Naive B cell (primary cell): ENCODE measurements around the gene CRADD. TPM values are rescaled to one million over a fixed set of nuclear protein-coding genes. Genes with fewer than 3 reads are reported as not detected.
A peak's percentile ranks its signal among the peaks of the same experiment; 100 is the strongest.

ENCODE experiments used
- ATAC-seq, 2 donors: fragments of 150-1000 bp; cut with Tn5 transposase; 2 replicates each; pipeline ENCODE4 v1.10.0; 2021; ENCODE audit warnings: low read depth in 2 of 2, mild to moderate bottlenecking in 2 of 2, moderate library complexity in 2 of 2
- DNase-seq: peaks from one replicate; pipeline ENCODE4 v3.0.0; 2022
- H3K27ac Mint-ChIP-seq, 6 donors: one replicate each; pipeline ENCODE4 v1.8.0; 2020 to 2022; ENCODE audit warnings: mild to moderate bottlenecking in 6 of 6, mixed read lengths in 6 of 6, moderate library complexity in 5 of 6, inconsistent platforms in 2 of 6
- H3K27me3 Mint-ChIP-seq, 3 donors: one replicate each; pipeline ENCODE4 v1.8.0; 2021 to 2022; ENCODE audit warnings: mixed read lengths in 3 of 3, mild to moderate bottlenecking in 1 of 3
- H3K36me3 Mint-ChIP-seq, 2 donors: one replicate each; pipeline ENCODE4 v1.8.0; 2020 to 2022; ENCODE audit warnings: mixed read lengths in 2 of 2, inconsistent platforms in 1 of 2, mild to moderate bottlenecking in 1 of 2
- H3K4me1 Mint-ChIP-seq, 3 donors: one replicate each; pipeline ENCODE4 v1.8.0; 2020 to 2022; ENCODE audit warnings: mixed read lengths in 3 of 3, inconsistent platforms in 1 of 3, mild to moderate bottlenecking in 1 of 3, moderate library complexity in 1 of 3
- H3K4me3 Mint-ChIP-seq, 8 donors: one replicate each; pipeline ENCODE4 v1.8.0; 2020 to 2022; ENCODE audit warnings: mild to moderate bottlenecking in 8 of 8, mixed read lengths in 8 of 8, moderate library complexity in 8 of 8, inconsistent platforms in 2 of 8
- H3K9me3 Mint-ChIP-seq, 7 donors: one replicate each; pipeline ENCODE4 v1.8.0; 2020 to 2022; ENCODE audit warnings: mixed read lengths in 7 of 7, mild to moderate bottlenecking in 5 of 7, inconsistent platforms in 2 of 7, moderate library complexity in 1 of 7
- polyA plus RNA-seq, 6 donors: library from polyadenylated mRNA; unstranded; fragments of 300-500 nt; fragmentation: Illumina TruSeq; gene quantifications; one replicate each; pipeline ENCODE4 v1.2.3, GENCODE V29; 2021; ENCODE audit warnings: low read depth in 6 of 6

CRADD gene
- polyA plus RNA-seq, 6 donors from 2014 or later, result 11.1 to 21.1 (median 11.1) TPM

DNA sequence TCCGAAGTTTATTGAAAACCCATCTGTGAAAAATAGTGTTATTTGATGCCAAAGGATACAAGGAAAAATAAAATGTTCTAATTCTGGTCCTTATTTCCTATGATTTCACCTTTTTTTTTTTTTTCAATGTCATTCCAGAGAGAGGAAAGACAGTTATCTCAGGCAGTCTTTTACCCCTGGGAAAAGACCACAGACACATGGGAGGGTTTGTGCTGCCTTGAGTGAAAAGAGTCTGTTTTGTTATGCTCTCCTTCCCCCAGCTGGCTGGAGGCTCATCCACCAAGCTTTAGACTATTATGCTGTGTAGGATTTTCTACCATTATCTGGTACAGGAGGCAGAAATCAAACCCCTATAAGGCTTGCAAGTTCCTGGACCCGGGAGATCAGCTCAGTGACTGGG lies 151.8 kb downstream of the CRADD start:
- Mint-ChIP-seq H3K27me3 (no peaks in the 10 kb centered on the region), H3K9me3 (no peaks in the 10 kb centered on the region), H3K27ac (no peak overlapping the region), H3K4me3 (no peak overlapping the region), H3K4me1 (peaks cover 0 to 6% (median 0%) of the 10 kb centered on the region in 3 donors), H3K36me3 (no peaks in the 10 kb centered on the region)
- DNase-seq (no peak), ATAC-seq (no peak)

DNA sequence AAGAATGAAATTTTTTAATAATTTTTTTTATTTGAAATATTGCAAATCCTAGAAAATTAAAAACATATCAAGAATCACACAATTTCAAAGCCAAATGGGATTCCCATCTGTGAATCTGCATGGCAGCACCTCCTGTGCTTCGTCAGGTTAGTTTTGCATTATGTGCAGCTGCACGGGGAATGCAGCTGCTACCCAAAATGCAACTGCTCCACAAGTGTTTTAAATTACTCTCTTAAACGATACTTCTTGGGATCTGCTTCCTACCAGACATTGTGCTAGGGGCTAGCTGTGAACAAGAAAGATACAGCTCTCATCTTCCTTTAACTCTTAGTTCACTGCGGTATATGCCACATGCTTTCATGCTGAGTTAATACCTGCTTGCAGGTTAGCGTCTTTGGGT lies 154.2 kb downstream of the CRADD start:
- Mint-ChIP-seq H3K9me3 (no peaks in the 10 kb centered on the region), H3K4me1 (peaks cover 0 to 6% (median 0%) of the 10 kb centered on the region in 3 donors), H3K36me3 (no peaks in the 10 kb centered on the region), H3K27ac (peak overlapping the region in 1 of 6 donors; percentile 63), H3K4me3 (no peak overlapping the region), H3K27me3 (no peaks in the 10 kb centered on the region)
- no peak for ATAC-seq
- DNase-seq, result no peak

DNA sequence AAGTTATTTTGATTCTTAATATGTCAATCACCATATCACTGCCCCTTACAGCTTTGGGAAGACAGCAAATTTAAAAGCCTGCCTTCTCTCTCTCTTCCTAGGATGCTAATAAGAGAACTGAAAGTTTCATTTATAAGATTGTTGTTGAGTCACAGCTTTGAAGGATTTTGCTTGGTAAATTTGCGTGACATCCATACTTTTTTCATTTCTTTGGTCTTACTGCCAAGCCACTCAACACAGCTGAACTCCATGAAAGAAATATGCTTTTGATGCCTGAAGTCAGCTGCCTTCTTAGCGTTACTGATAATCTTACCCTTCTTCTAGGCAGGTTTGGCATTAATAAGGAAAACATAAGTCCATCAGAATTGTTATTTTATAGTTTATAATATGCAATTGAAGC lies 155.0 kb downstream of the CRADD start:
- ATAC-seq (no peak), DNase-seq (no peak)
- Mint-ChIP-seq H3K27ac (peak overlapping the region in 1 of 6 donors; percentile 63), H3K4me3 (no peak overlapping the region), H3K9me3 (no peaks in the 10 kb centered on the region), H3K36me3 (no peaks in the 10 kb centered on the region), H3K4me1 (peaks cover 0 to 6% (median 0%) of the 10 kb centered on the region in 3 donors), H3K27me3 (no peaks in the 10 kb centered on the region)

DNA sequence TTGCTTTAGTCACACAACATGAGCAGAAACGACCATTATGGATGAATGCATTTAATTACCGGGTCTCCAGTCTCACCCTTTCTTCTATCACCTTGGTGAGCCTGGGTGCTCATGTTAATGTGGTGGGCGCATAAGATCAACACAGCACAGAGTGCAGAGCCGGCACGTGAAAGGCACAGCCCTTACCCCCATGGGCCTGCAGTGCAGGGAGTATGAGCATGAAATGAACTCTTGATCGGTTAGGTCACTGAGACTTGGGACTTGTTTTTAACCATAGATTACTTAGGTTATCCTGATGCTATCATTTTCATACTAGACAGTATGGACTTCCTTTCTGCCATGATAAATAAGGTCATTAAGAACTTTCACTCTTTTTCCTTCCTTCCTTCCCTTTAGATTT lies 156.8 kb downstream of the CRADD start:
- DNase-seq (no peak), ATAC-seq (no peak)
- Mint-ChIP-seq H3K27me3 (no peaks in the 10 kb centered on the region), H3K4me1 (peaks cover 0 to 3% (median 0%) of the 10 kb centered on the region in 3 donors), H3K4me3 (no peak overlapping the region), H3K27ac (peak overlapping the region in 1 of 6 donors; percentile 34), H3K36me3 (peaks cover under 1 to 9% of the 10 kb centered on the region in 2 donors), H3K9me3 (no peaks in the 10 kb centered on the region)

DNA sequence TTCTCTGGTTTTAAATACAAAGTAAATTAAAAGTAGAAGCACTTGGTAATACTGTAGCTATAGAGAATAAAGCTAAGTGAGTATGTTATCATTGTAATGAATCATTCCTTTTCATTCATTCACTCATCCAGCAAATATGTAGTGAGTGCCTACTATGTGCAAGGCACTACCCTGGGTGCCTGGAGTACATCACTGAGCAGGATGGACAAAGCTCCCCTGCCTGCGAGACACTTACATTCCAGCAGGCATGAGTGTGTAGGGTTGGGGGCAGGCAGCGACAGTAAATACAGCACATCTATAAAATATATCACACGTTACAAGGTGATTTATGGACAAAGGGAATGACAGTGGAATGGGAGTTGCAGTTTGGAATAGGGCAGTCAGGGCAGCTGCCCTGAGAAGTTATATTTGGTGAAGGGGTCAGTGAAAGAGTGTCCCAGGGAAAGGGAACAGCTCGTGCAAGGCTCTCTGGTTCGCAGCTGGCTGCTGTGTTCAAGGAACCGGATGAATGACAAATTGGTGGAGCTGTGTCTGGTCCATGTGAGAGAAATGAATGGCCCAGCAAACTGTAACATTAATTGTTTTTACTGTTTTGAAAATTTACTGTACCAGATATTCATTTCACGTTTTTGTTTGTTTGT lies 159.6 kb downstream of the CRADD start:
- no peak overlapping the region for H3K27ac Mint-ChIP-seq
- no peak for ATAC-seq
- H3K36me3 Mint-ChIP-seq, result peaks cover 10 to 14% of the 10 kb centered on the region in 2 donors
- H3K9me3 Mint-ChIP-seq, result no peaks in the 10 kb centered on the region
- no peaks in the 10 kb centered on the region for H3K27me3 Mint-ChIP-seq
- H3K4me1 Mint-ChIP-seq, result peaks cover 0 to under 1% (median 0%) of the 10 kb centered on the region in 3 donors
- peak overlapping the region in 1 of 8 donors; percentile 5 for H3K4me3 Mint-ChIP-seq
- DNase-seq, result no peak

DNA sequence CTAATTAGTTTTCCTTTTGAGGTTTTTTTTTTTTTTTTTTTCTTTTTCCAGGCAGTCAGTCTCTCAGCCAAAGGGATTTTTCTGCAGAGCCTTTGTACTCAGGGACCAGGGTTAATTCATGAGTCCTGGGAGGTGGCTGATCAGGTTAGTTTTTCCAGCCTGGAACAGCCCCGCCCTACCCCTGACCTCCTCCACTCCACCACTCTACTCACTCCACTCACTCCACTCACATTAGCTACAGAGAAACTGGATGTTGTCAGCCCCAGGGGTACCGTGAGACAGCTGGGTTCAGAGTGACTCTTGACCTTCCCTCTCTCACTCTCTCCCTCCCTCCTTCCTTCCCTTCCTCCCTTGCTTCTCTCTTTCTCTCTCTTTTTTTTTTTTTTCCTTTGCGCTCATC lies 161.0 kb downstream of the CRADD start:
- Mint-ChIP-seq H3K4me3 (no peak overlapping the region), H3K36me3 (peaks cover 13 to 14% of the 10 kb centered on the region in 2 donors), H3K9me3 (no peaks in the 10 kb centered on the region), H3K27me3 (no peaks in the 10 kb centered on the region), H3K4me1 (no peaks in the 10 kb centered on the region), H3K27ac (no peak overlapping the region)
- DNase-seq (no peak), ATAC-seq (no peak)

DNA sequence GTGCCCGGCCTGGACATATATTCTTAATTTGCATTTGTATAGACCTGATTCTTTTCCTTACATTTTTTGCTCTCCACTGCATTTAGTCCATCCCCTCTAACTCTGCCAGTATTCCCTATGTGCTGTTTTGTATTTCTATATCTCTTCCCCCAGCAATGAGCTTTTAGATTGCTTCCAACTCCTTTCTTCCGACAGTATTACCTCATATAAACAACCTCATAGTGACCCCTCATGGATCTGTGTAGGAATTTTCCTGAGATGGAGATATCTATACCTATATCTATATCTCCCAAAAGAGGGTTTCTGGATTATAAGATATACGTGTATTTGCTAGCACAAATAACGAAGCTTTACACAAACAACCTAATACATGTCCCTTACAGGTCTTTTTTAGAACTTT lies 161.9 kb downstream of the CRADD start:
- ATAC-seq, result no peak
- no peak overlapping the region for H3K4me3 Mint-ChIP-seq
- no peak overlapping the region for H3K27ac Mint-ChIP-seq
- peaks cover 13 to 14% of the 10 kb centered on the region in 2 donors for H3K36me3 Mint-ChIP-seq
- DNase-seq, result no peak
- no peaks in the 10 kb centered on the region for H3K4me1 Mint-ChIP-seq
- H3K27me3 Mint-ChIP-seq, result no peaks in the 10 kb centered on the region
- H3K9me3 Mint-ChIP-seq, result no peaks in the 10 kb centered on the region

DNA sequence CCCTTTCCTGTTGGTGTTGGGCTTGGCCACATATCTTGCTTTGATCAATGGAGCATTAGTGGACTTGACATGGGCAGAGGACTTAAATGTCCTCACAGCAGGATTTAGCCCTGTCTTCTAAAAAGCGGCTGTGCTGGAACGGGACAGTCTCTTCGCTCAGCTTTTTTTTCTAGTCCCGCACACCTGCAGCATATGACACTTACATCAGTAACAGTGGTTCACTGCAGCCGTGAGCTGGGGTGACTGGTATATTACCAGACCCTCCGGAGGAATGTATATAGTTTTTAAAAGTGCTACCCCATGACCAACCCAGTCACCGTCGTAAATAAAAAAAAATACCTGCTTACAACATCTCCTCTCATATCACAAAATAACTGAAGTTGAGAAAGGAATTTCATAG lies 164.5 kb downstream of the CRADD start:
- peaks cover 0 to 4% (median 1%) of the 10 kb centered on the region in 3 donors for H3K4me1 Mint-ChIP-seq
- H3K4me3 Mint-ChIP-seq, result no peak overlapping the region
- H3K36me3 Mint-ChIP-seq, result peaks cover 13 to 14% of the 10 kb centered on the region in 2 donors
- H3K27me3 Mint-ChIP-seq, result no peaks in the 10 kb centered on the region
- no peak for DNase-seq
- no peak for ATAC-seq
- H3K9me3 Mint-ChIP-seq, result no peaks in the 10 kb centered on the region
- H3K27ac Mint-ChIP-seq, result no peak overlapping the region

DNA sequence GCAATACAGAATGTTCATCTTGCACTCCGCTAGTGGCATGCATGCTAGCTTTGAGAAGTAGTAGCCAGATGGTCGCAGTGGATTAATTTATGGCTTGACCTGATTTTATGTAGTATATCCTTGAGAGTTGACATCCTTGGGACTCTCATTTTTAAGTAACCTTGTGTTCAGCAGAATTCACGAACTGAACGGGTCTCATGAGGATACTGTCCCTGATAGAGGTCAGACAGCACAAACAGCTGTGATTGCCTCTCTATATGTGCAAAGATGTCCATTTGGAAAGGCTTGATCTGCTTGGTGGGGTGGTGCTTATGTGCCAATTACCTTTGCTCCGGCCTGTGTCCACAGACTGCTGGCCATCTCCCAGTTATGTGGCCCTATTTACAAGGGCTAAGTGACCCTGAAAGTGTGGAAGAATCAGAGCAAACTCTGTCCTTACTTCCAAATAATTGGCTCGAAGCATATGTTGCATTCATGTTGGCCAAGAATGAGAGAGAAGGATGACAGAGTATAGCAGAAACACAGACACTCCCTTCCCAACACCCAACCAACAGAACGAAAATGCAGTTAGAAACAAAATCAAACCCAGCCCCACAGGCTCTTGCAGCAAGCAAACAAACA lies 167.1 kb downstream of the CRADD start:
- peak overlapping the region in 1 of 6 donors; percentile 23 for H3K27ac Mint-ChIP-seq
- peaks cover 9 to 11% of the 10 kb centered on the region in 2 donors for H3K36me3 Mint-ChIP-seq
- peak overlapping the region in 1 of 8 donors; percentile 13 for H3K4me3 Mint-ChIP-seq
- no peaks in the 10 kb centered on the region for H3K27me3 Mint-ChIP-seq
- DNase-seq (no peak), ATAC-seq (no peak)
- H3K4me1 Mint-ChIP-seq, result peaks cover 21 to 25% (median 22%) of the 10 kb centered on the region in 3 donors
- H3K9me3 Mint-ChIP-seq, result peaks cover 0 to 10% (median 5%) of the 10 kb centered on the region in 7 donors

DNA sequence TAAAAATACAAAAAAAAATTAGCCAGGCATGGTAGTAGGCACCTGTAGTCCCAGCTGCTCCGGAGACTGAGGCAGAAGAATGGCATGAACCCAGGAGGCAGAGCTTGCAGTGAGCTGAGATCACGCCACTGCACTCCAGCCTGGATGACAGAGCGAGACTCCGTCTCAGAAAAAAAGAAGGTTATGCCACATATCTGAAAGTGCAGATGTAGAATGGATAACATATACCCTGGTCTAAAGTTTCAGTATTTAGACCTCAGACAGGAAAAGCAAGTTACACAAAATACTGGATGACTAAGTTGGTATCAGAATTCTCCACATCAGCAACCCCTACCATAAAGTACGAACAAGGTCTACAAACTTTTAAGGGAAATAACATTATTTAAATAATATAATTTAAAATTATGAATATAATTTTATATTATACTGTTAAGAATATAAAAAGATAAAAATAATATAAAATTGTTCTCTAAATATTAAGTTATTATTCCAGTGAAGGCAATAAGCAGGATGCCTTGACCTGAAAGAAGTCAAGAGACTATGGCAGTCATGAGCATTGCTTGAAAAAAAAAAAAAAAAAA lies 169.9 kb downstream of the CRADD start:
- H3K27ac Mint-ChIP-seq, result peak overlapping the region in 3 of 6 donors; percentile 53 to 81 (median 60)
- no peaks in the 10 kb centered on the region for H3K27me3 Mint-ChIP-seq
- H3K4me3 Mint-ChIP-seq, result peak overlapping the region in 3 of 8 donors; percentile 17 to 36 (median 32)

DNA sequence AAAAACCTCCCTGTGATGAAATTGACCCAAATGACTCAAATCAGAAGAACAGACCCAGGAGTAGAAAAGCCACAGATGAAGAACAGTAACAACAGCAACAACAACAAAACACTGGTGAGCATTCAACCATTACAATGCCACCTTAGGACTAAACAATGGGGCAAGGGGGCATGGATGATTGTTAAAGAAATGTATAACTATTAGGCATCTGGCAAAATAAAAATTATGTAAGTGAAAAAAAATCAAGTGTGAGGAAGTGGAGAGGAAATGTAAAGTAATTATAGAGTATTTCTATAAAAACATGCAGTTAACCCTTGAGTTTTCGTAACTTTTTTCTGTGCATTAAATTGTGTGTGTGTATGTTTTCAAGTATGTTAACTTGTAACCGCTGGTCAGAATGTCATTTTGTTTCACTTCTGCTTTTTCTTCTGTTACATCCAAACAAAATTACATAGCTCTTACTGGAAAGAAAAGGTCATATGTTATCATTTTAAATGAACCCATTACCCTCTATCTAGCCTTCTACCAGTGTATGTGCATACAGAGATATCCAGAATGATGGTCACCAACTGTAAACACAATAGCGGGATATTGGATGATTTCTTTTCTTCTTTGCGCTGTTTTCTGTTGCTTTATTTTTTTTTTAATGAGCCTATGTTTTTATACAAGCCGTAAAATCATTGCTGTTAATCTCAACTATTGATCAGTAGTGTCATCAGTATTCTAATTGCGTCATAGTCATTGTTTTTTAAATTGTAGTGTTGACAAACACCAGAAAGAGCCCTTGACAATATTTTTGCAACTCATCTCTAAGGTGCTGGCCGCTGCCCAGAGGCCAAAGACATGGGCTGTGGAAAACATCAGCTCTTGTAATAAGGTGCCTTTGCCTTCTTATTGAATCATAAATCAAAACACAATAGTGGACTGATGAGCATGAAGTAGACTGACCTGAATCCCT lies 170.6 kb downstream of the CRADD start:
- Mint-ChIP-seq H3K9me3 (peaks cover 0 to 10% (median 5%) of the 10 kb centered on the region in 7 donors), H3K36me3 (peaks cover 5 to 10% of the 10 kb centered on the region in 2 donors), H3K27ac (peak overlapping the region in 4 of 6 donors; percentile 5 to 81 (median 54)), H3K27me3 (no peaks in the 10 kb centered on the region), H3K4me1 (peaks cover 22 to 25% (median 24%) of the 10 kb centered on the region in 3 donors), H3K4me3 (peak overlapping the region in 6 of 8 donors; percentile 27 to 76 (median 58))
- DNase-seq, result peak; percentile 15
- ATAC-seq, result peak; percentile 60 to 61

More for the DNA sequence above, 169.9 kb downstream of the CRADD start:
- Mint-ChIP-seq H3K4me1 (peaks cover 22 to 25% (median 24%) of the 10 kb centered on the region in 3 donors), H3K36me3 (peaks cover 1 to 10% of the 10 kb centered on the region in 2 donors), H3K9me3 (peaks cover 0 to 10% (median 5%) of the 10 kb centered on the region in 7 donors)
- ATAC-seq, result no peak
- no peak for DNase-seq

DNA sequence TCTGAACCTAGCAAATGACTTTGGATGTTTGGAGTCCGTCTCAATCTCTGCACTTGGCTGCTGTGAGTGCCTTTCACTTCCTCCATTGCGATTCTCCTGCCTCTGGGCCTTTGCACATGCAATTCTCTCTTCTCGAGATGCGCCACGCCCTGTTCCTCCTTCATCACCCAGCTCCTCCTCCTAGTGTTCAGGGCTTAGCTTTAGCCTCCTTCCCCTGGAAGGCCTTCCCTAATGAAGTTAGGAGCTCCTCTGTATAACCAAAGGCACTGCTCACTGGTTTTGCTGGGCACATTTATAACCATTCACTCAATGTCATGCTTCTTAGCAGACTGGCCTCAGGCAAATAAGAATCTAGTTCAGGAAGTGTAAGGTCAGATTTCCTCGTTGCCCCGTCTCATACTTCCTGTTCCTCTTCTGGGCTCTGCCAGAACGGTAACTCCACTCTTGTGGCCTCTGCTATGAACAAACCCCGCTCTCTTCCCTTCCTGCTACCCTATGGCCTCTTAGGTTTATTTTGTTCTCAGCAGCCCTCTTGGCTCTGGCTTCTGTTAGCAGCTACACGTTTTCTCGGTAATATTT lies 171.4 kb downstream of the CRADD start:
- peak overlapping the region in 7 of 8 donors; percentile 12 to 80 (median 63) for H3K4me3 Mint-ChIP-seq
- H3K4me1 Mint-ChIP-seq, result peaks cover 22 to 25% (median 24%) of the 10 kb centered on the region in 3 donors
- DNase-seq, result peak; percentile 0
- peaks cover 5 to 10% of the 10 kb centered on the region in 2 donors for H3K36me3 Mint-ChIP-seq
- H3K9me3 Mint-ChIP-seq, result peaks cover 0 to 10% (median 5%) of the 10 kb centered on the region in 7 donors
- H3K27me3 Mint-ChIP-seq, result no peaks in the 10 kb centered on the region
- peak; percentile 66 to 76 for ATAC-seq
- peak overlapping the region in 5 of 6 donors; percentile 5 to 96 (median 90) for H3K27ac Mint-ChIP-seq
